Measurements from ENCODE around the gene ARL13A.
"Not testable (repeated sequence)": the region's sequence is repeated elsewhere in the genome, so short reads cannot be mapped to it uniquely, and the experiment has no call there.

DNA sequence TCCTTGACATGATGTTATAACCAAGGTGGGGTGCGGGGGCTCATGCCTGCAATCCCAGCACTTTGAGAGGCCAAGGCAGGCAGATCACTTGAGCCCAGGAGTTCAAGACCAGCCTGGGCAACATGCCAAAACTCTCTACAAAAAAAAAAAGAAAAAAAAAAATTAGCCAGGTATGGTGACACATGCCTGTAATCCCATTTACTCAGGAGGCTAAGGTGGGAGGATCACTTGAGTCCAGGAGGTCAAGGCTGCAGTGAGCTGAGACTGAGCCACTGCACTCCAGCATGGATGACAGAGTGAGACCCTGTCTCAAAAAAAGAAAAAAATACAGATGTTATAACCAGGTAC lies 12.0 kb downstream of the ARL13A start:
- not testable (repeated sequence) for TF ChIP-seq EZH2 (IDR thresholded peaks at IDR 0.05; ENCODE audit: insufficient read depth, low read length); CTCF (IDR thresholded peaks at IDR 0.05; ENCODE audit: insufficient read depth, low read depth, low read length)
